HepG2 (cell line): ENCODE data around the gene TLR1. TPM values are rescaled to one million over a fixed set of nuclear protein-coding genes. Genes with fewer than 3 reads are reported as not detected.

Experiments used
- ATAC-seq: fragments of 200-7000 bp; cut with Tn5 transposase; 3 replicates; pipeline ENCODE4 v1.9.1; 2020; ENCODE audit warnings: mild to moderate bottlenecking, moderate library complexity
- BruUV-seq: library from RNA; stranded (reverse); fragments of 400-500 nt; replicated peaks from 2 replicates; lab custom pipeline; 2021; lab: Mats Ljungman, UMichigan
- CTCF ChIA-PET: fragments of 300-600 bp; formaldehyde crosslinking; extraction: SDS; loops from one replicate; lab custom pipeline; 2021; ENCODE audit warnings: low total read pairs, inconsistent platforms, low intra/inter-chr PET ratio; lab: Yijun Ruan, JAX
- POLR2A ChIA-PET: fragments of 350-600 bp; sonication (Branson Sonifier 250); formaldehyde crosslinking; loops from one replicate; lab custom pipeline; 2020; ENCODE audit warnings: antibody characterized with exemption, inconsistent platforms; lab: Yijun Ruan, JAX
- DNase-seq: peaks from one replicate; pipeline ENCODE4 v3.0.0-alpha.2; 2015; ENCODE audit warnings: low spot score
- FAIRE-seq: peaks from 3 replicates; lab custom pipeline; 2011; peaks lifted over from hg19 to GRCh38; lab: Jason Lieb, UNC
- H2AFZ ChIP-seq: one replicate; pipeline ENCODE4 v1.6.1; 2011; ENCODE audit warnings: low read length, inconsistent platforms
- H3K27ac ChIP-seq: fragments of 300-600 bp; 3 replicates; pipeline ENCODE4 v1.8.0; 2011; ENCODE audit warnings: mixed run types, mild to moderate bottlenecking, mixed read lengths, low read length, inconsistent platforms; ENCODE audit not compliant: insufficient read depth; ENCODE audit errors: extremely low read length
- H3K27me3 ChIP-seq, 2 experiments: fragments of 200-600 bp in 1 of 2; 2 replicates in 1 of 2; 3 replicates in 1 of 2; pipeline versions ENCODE4 v1.6.0 to v1.8.0; 2011; ENCODE audit warnings: low read length in 2 of 2, mild to moderate bottlenecking in 2 of 2, moderate library complexity in 2 of 2, inconsistent platforms in 1 of 2; ENCODE audit not compliant: insufficient read depth in 2 of 2, control insufficient read depth in 1 of 2
- H3K36me3 ChIP-seq, 2 experiments: fragments of 200-600 bp in 1 of 2; replicated peaks in 1 of 2; 2 replicates in 1 of 2; 3 replicates in 1 of 2; pipeline versions ENCODE4 v1.5.1 to v1.8.0; 2011; ENCODE audit warnings: low read length in 2 of 2, inconsistent platforms in 1 of 2; ENCODE audit not compliant: insufficient read depth in 2 of 2, control insufficient read depth in 1 of 2
- H3K4me1 ChIP-seq: 2 replicates; pipeline ENCODE4 v1.5.1; 2012; ENCODE audit warnings: low read length, inconsistent platforms; ENCODE audit not compliant: insufficient read depth
- H3K4me2 ChIP-seq: 2 replicates; pipeline ENCODE4 v1.6.0; 2011; ENCODE audit warnings: low read depth, low read length, inconsistent platforms
- H3K4me3 ChIP-seq, 3 experiments: fragments of 200-600 bp in 1 of 3; sonication (generic), shearing (Covaris generic) in 1 of 3; replicated peaks in 1 of 3; 2 replicates each; pipeline ENCODE4 v1.5.1; 2011 to 2016; ENCODE audit warnings: low read length in 3 of 3, inconsistent platforms in 2 of 3, low read depth in 2 of 3, mild to moderate bottlenecking in 2 of 3, control low read depth in 1 of 3, mixed read lengths in 1 of 3; ENCODE audit not compliant: insufficient read depth in 1 of 3
- H3K79me2 ChIP-seq: one replicate; pipeline ENCODE4 v1.6.1; 2011; ENCODE audit warnings: low read length, inconsistent platforms; ENCODE audit not compliant: insufficient read depth
- H3K9ac ChIP-seq: 2 replicates; pipeline ENCODE4 v1.6.0; 2011; ENCODE audit warnings: mild to moderate bottlenecking, low read depth, low read length, inconsistent platforms; ENCODE audit not compliant: insufficient read depth
- H3K9me3 ChIP-seq: 2 replicates; pipeline ENCODE4 v1.5.1; 2012; ENCODE audit warnings: mild to moderate bottlenecking, low read length
- H4K20me1 ChIP-seq: 2 replicates; pipeline ENCODE4 v1.6.0; 2011; ENCODE audit warnings: inconsistent platforms, mild to moderate bottlenecking, low read length, moderate library complexity; ENCODE audit not compliant: insufficient read depth
- HDAC2 ChIP-seq: sonication (generic); formaldehyde crosslinking; IDR thresholded peaks from 2 replicates; pipeline ENCODE4 v1.4.0; 2020; ENCODE audit warnings: missing genetic modification reagents
- HES4 ChIP-seq: sonication (generic); formaldehyde crosslinking; IDR thresholded peaks from 2 replicates; pipeline ENCODE4 v1.9.0; 2021; ENCODE audit warnings: mild to moderate bottlenecking, missing genetic modification reagents, borderline replicate concordance
- KDM1A ChIP-seq: IDR thresholded peaks from 2 replicates; pipeline ENCODE4 v1.6.1; 2016; ENCODE audit warnings: missing compliant biosample characterization
- ZNF333 ChIP-seq: sonication (generic); formaldehyde crosslinking; IDR thresholded peaks from 2 replicates; pipeline ENCODE4 v1.4.0; 2020; ENCODE audit warnings: mild to moderate bottlenecking, missing genetic modification reagents, borderline replicate concordance
- WGBS: methylation state at CpG from one replicate; pipeline ENCODE4 v1.1.6; 2017; ENCODE audit warnings: low lambda C conversion rate; 5-methylcytosine and 5-hydroxymethylcytosine counted together
- in situ Hi-C: cut with HindIII; loops from 2 replicates; pipeline ENCODE4 v1.10.0; 2017; ENCODE audit warnings: low pct_unique_long_range_greater_than_20kb; ENCODE audit not compliant: extremely low pct_ligation_motif_present
- intact Hi-C: fragments of 100-400 bp; cut with micrococcal nuclease; formaldehyde crosslinking; loops from one replicate; pipeline ENCODE4 v1.10.0; 2022; ENCODE audit not compliant: unreplicated experiment
- polyA plus RNA-seq, 8 experiments: library from polyadenylated mRNA; depleted of rRNA in 3 of 8; stranded (reverse) in 7 of 8; unstranded in 1 of 8; fragments of >200 nt; fragmentation: Illumina TruSeq in 4 of 8; extraction: Trizol in 4 of 8; gene quantifications; 2 replicates each; pipeline versions ENCODE4 v1.2.1 to v1.2.3, GENCODE V29; 2011 to 2016; ENCODE audit warnings: low read depth in 4 of 8, missing spikeins in 1 of 8, mixed read lengths in 1 of 8; ENCODE audit not compliant: insufficient read depth in 1 of 8
- total RNA-seq, 5 experiments: library from RNA; depleted of rRNA; stranded (reverse); fragments of >200 nt; fragmentation: Illumina TruSeq; extraction: Trizol; gene quantifications; 2 replicates each; pipeline ENCODE4 v1.2.3, GENCODE V29; 2016; ENCODE audit warnings: low read depth in 1 of 5
- TF ChIP-seq, protein P1 (sequence below): sonication (generic); formaldehyde crosslinking; IDR thresholded peaks from 2 replicates; pipeline ENCODE4 v1.5.0; 2020; ENCODE audit warnings: mild to moderate bottlenecking, missing genetic modification reagents, borderline replicate concordance
- TF ChIP-seq, protein P2 (sequence below): sonication (generic); formaldehyde crosslinking; IDR thresholded peaks from 2 replicates; pipeline ENCODE4 v1.5.1; 2020; ENCODE audit warnings: mild to moderate bottlenecking, moderate library complexity, missing genetic modification reagents
- TF ChIP-seq, protein P3 (sequence below): sonication (generic); formaldehyde crosslinking; IDR thresholded peaks from 2 replicates; pipeline ENCODE4 v1.5.0; 2020; ENCODE audit warnings: mild to moderate bottlenecking, missing genetic modification reagents
- TF ChIP-seq, protein P4 (sequence below): sonication (generic); formaldehyde crosslinking; IDR thresholded peaks from 2 replicates; pipeline ENCODE4 v1.4.0; 2020; ENCODE audit warnings: mild to moderate bottlenecking, missing genetic modification reagents, borderline replicate concordance

TLR1 gene
- total and polyA plus RNA-seq, 2 of the 13 experiments (the other 11 are each of a cell fraction or from before 2014, with no cell fraction given), result 0.08 to 0.11 TPM

DNA sequence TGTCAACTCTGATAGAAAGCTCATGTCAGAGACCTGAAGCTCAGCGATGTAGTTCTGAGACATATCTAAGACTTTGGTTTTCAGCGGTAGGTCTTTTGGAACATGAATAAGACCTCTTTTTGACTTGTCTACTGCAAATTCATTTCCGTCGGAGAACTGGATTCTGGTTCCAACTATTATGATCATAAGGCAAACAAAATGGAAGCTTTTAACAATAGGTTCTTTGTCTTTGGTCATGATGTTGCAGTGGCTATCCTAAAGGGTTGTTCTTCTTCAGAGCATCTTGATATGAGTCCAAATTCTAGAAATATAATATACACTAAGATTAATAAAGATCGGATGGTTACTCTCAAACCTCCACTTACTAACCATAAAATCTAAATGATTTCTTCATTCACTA is 24.6 kb upstream of the TLR1 start:
- Histone ChIP-seq H4K20me1 (no peaks in the 10 kb centered on the region), H3K4me1 (peaks cover 4% of the 10 kb centered on the region; the same call in 1 of the 2 replicates), H3K27ac (no peak overlapping the region), H3K9me3 (no peaks in the 10 kb centered on the region), H3K4me3 (no peak overlapping the region), H2AFZ (no peak overlapping the region), H3K4me2 (no peak overlapping the region), H3K79me2 (no peaks in the 10 kb centered on the region), H3K9ac (no peak overlapping the region), H3K36me3 (no peaks in the 10 kb centered on the region), H3K27me3 (no peaks in the 10 kb centered on the region)
- intact Hi-C loops, result no loop called here
- BruUV-seq, result no TSS peak
- in situ Hi-C loops, result no loop called here
- POLR2A ChIA-PET, result no interaction called here
- DNase-seq (no peak), FAIRE-seq (no peak), ATAC-seq (no peak)
- CTCF ChIA-PET, result no interaction called here
- no peak for TF ChIP-seq KDM1A (CRISPR knock-in tag)
- TF ChIP-seq, protein P1, sequence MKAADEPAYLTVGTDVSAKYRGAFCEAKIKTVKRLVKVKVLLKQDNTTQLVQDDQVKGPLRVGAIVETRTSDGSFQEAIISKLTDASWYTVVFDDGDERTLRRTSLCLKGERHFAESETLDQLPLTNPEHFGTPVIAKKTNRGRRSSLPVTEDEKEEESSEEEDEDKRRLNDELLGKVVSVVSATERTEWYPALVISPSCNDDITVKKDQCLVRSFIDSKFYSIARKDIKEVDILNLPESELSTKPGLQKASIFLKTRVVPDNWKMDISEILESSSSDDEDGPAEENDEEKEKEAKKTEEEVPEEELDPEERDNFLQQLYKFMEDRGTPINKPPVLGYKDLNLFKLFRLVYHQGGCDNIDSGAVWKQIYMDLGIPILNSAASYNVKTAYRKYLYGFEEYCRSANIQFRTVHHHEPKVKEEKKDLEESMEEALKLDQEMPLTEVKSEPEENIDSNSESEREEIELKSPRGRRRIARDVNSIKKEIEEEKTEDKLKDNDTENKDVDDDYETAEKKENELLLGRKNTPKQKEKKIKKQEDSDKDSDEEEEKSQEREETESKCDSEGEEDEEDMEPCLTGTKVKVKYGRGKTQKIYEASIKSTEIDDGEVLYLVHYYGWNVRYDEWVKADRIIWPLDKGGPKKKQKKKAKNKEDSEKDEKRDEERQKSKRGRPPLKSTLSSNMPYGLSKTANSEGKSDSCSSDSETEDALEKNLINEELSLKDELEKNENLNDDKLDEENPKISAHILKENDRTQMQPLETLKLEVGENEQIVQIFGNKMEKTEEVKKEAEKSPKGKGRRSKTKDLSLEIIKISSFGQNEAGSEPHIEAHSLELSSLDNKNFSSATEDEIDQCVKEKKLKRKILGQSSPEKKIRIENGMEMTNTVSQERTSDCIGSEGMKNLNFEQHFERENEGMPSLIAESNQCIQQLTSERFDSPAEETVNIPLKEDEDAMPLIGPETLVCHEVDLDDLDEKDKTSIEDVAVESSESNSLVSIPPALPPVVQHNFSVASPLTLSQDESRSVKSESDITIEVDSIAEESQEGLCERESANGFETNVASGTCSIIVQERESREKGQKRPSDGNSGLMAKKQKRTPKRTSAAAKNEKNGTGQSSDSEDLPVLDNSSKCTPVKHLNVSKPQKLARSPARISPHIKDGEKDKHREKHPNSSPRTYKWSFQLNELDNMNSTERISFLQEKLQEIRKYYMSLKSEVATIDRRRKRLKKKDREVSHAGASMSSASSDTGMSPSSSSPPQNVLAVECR (CRISPR knock-in tag), result no peak
- no peak for TF ChIP-seq HES4 (CRISPR knock-in tag)
- no peak for TF ChIP-seq HDAC2 (CRISPR knock-in tag)
- TF ChIP-seq, protein P2, sequence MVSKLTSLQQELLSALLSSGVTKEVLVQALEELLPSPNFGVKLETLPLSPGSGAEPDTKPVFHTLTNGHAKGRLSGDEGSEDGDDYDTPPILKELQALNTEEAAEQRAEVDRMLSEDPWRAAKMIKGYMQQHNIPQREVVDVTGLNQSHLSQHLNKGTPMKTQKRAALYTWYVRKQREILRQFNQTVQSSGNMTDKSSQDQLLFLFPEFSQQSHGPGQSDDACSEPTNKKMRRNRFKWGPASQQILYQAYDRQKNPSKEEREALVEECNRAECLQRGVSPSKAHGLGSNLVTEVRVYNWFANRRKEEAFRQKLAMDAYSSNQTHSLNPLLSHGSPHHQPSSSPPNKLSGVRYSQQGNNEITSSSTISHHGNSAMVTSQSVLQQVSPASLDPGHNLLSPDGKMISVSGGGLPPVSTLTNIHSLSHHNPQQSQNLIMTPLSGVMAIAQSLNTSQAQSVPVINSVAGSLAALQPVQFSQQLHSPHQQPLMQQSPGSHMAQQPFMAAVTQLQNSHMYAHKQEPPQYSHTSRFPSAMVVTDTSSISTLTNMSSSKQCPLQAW (CRISPR knock-in tag), result no peak
- TF ChIP-seq, protein P3, sequence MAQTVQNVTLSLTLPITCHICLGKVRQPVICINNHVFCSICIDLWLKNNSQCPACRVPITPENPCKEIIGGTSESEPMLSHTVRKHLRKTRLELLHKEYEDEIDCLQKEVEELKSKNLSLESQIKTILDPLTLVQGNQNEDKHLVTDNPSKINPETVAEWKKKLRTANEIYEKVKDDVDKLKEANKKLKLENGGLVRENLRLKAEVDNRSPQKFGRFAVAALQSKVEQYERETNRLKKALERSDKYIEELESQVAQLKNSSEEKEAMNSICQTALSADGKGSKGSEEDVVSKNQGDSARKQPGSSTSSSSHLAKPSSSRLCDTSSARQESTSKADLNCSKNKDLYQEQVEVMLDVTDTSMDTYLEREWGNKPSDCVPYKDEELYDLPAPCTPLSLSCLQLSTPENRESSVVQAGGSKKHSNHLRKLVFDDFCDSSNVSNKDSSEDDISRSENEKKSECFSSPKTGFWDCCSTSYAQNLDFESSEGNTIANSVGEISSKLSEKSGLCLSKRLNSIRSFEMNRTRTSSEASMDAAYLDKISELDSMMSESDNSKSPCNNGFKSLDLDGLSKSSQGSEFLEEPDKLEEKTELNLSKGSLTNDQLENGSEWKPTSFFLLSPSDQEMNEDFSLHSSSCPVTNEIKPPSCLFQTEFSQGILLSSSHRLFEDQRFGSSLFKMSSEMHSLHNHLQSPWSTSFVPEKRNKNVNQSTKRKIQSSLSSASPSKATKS (CRISPR knock-in tag), result no peak
- TF ChIP-seq, protein P4, sequence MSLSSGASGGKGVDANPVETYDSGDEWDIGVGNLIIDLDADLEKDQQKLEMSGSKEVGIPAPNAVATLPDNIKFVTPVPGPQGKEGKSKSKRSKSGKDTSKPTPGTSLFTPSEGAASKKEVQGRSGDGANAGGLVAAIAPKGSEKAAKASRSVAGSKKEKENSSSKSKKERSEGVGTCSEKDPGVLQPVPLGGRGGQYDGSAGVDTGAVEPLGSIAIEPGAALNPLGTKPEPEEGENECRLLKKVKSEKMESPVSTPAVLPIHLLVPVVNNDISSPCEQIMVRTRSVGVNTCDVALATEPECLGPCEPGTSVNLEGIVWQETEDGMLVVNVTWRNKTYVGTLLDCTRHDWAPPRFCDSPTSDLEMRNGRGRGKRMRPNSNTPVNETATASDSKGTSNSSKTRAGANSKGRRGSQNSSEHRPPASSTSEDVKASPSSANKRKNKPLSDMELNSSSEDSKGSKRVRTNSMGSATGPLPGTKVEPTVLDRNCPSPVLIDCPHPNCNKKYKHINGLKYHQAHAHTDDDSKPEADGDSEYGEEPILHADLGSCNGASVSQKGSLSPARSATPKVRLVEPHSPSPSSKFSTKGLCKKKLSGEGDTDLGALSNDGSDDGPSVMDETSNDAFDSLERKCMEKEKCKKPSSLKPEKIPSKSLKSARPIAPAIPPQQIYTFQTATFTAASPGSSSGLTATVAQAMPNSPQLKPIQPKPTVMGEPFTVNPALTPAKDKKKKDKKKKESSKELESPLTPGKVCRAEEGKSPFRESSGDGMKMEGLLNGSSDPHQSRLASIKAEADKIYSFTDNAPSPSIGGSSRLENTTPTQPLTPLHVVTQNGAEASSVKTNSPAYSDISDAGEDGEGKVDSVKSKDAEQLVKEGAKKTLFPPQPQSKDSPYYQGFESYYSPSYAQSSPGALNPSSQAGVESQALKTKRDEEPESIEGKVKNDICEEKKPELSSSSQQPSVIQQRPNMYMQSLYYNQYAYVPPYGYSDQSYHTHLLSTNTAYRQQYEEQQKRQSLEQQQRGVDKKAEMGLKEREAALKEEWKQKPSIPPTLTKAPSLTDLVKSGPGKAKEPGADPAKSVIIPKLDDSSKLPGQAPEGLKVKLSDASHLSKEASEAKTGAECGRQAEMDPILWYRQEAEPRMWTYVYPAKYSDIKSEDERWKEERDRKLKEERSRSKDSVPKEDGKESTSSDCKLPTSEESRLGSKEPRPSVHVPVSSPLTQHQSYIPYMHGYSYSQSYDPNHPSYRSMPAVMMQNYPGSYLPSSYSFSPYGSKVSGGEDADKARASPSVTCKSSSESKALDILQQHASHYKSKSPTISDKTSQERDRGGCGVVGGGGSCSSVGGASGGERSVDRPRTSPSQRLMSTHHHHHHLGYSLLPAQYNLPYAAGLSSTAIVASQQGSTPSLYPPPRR (CRISPR knock-in tag), result no peak
- TF ChIP-seq ZNF333 (CRISPR knock-in tag), result no peak
- 69% methylated on average over 5 of the region's 5 CpGs for WGBS
